22Rv1 (cell line): ENCODE results near the gene STK38.
A peak's percentile ranks its signal among the peaks of the same experiment; 100 is the strongest.

Experiments used
- CTCF ChIP-seq: fragments of 450-650 bp; IDR thresholded peaks from 2 replicates; pipeline ENCODE4 v1.5.1; 2017; ENCODE audit warnings: mild to moderate bottlenecking
- ZFX ChIP-seq: fragments of 450-650 bp; IDR thresholded peaks from 2 replicates; pipeline ENCODE4 v1.6.1; 2017; ENCODE audit warnings: antibody characterized with exemption, borderline replicate concordance

GRCh38 chr6:36546920-36547645 lies at the start of gene STK38:
- TF ChIP-seq CTCF, result peak; percentile 59
- TF ChIP-seq ZFX, result no peak
